ENCODE data around the gene MAP4K1. TPM values are rescaled to one million over a fixed set of nuclear protein-coding genes. Genes with fewer than 3 reads are reported as not detected.

MAP4K1 gene
- total RNA-seq, 1 donor = 0.72 TPM

- Histone ChIP-seq H3K4me1 (ENCODE audit: insufficient read depth, low read length) (peaks cover 12% of the 10 kb centered on the region), H2AFZ (ENCODE audit: low read length) (no peak overlapping the region), H3K4me3 (ENCODE audit: insufficient read depth, low read length) (no peak overlapping the region), H3K4me2 (ENCODE audit: insufficient read depth, low read length) (no peak overlapping the region), H3K79me2 (ENCODE audit: insufficient read depth, low read length) (no peaks in the 10 kb centered on the region), H3K9me3 (ENCODE audit: low read depth, low read length) (no peaks in the 10 kb centered on the region), H4K20me1 (ENCODE audit: insufficient read depth, low read length) (no peaks in the 10 kb centered on the region), H3K27ac (ENCODE audit: low read depth, low read length) (no peak overlapping the region), H3K27me3 (ENCODE audit: insufficient read depth, low read length) (peaks cover 4% of the 10 kb centered on the region), H3K36me3 (ENCODE audit: insufficient read depth, low read length) (no peaks in the 10 kb centered on the region)
- peak; percentile 64 for DNase-seq (ENCODE audit: insufficient read length, low spot score, missing footprints)
- TF ChIP-seq CTCF (IDR thresholded peaks at IDR 0.05; ENCODE audit: extremely low read depth, low read depth, low read length) = no peak
Measured at GRCh38 chr19:38547421-38547820, 70.3 kb downstream of the MAP4K1 start.

- peaks cover 4% of the 10 kb centered on the region for H3K27me3 ChIP-seq (ENCODE audit: insufficient read depth, low read length)
- no peak overlapping the region for H3K27ac ChIP-seq (ENCODE audit: low read depth, low read length)
- no peaks in the 10 kb centered on the region for H3K36me3 ChIP-seq (ENCODE audit: insufficient read depth, low read length)
- peaks cover 12% of the 10 kb centered on the region for H3K4me1 ChIP-seq (ENCODE audit: insufficient read depth, low read length)
- no peaks in the 10 kb centered on the region for H3K9me3 ChIP-seq (ENCODE audit: low read depth, low read length)
- no peak for TF ChIP-seq CTCF (IDR thresholded peaks at IDR 0.05; ENCODE audit: extremely low read depth, low read depth, low read length)
- peak overlapping the region; percentile 19 for H2AFZ ChIP-seq (ENCODE audit: low read length)
- no peak for DNase-seq (ENCODE audit: insufficient read length, low spot score, missing footprints)
- no peak overlapping the region for H3K4me2 ChIP-seq (ENCODE audit: insufficient read depth, low read length)
- no peak overlapping the region for H3K4me3 ChIP-seq (ENCODE audit: insufficient read depth, low read length)
- H3K79me2 ChIP-seq (ENCODE audit: insufficient read depth, low read length) = no peaks in the 10 kb centered on the region
- H4K20me1 ChIP-seq (ENCODE audit: insufficient read depth, low read length) = no peaks in the 10 kb centered on the region
Measured at GRCh38 chr19:38545596-38545995, 72.2 kb downstream of the MAP4K1 start.

GRCh38 chr19:38544569-38545315, 73.0 kb downstream of the MAP4K1 start:
- Histone ChIP-seq H3K9me3 (ENCODE audit: low read depth, low read length) (no peaks in the 10 kb centered on the region), H3K4me2 (ENCODE audit: insufficient read depth, low read length) (peak overlapping the region; percentile 62), H3K27me3 (ENCODE audit: insufficient read depth, low read length) (peaks cover 4% of the 10 kb centered on the region), H4K20me1 (ENCODE audit: insufficient read depth, low read length) (no peaks in the 10 kb centered on the region), H3K27ac (ENCODE audit: low read depth, low read length) (peak overlapping the region; percentile 56), H3K4me3 (ENCODE audit: insufficient read depth, low read length) (peak overlapping the region; percentile 50), H2AFZ (ENCODE audit: low read length) (peak overlapping the region; percentile 72), H3K4me1 (ENCODE audit: insufficient read depth, low read length) (peaks cover 12% of the 10 kb centered on the region), H3K36me3 (ENCODE audit: insufficient read depth, low read length) (no peaks in the 10 kb centered on the region), H3K79me2 (ENCODE audit: insufficient read depth, low read length) (no peaks in the 10 kb centered on the region)
- no peak for DNase-seq (ENCODE audit: insufficient read length, low spot score, missing footprints)
- TF ChIP-seq CTCF (IDR thresholded peaks at IDR 0.05; ENCODE audit: extremely low read depth, low read depth, low read length) = peak; percentile 1

- Histone ChIP-seq H3K4me1 (ENCODE audit: insufficient read depth, low read length) (peaks cover 12% of the 10 kb centered on the region), H3K27me3 (ENCODE audit: insufficient read depth, low read length) (peaks cover 3% of the 10 kb centered on the region), H3K4me2 (ENCODE audit: insufficient read depth, low read length) (peak overlapping the region; percentile 62), H4K20me1 (ENCODE audit: insufficient read depth, low read length) (no peaks in the 10 kb centered on the region), H3K9me3 (ENCODE audit: low read depth, low read length) (no peaks in the 10 kb centered on the region), H3K27ac (ENCODE audit: low read depth, low read length) (peak overlapping the region; percentile 56), H3K79me2 (ENCODE audit: insufficient read depth, low read length) (no peaks in the 10 kb centered on the region), H3K36me3 (ENCODE audit: insufficient read depth, low read length) (no peaks in the 10 kb centered on the region), H3K4me3 (ENCODE audit: insufficient read depth, low read length) (peak overlapping the region; percentile 50), H2AFZ (ENCODE audit: low read length) (peak overlapping the region; percentile 72)
- peak; percentile 61 for TF ChIP-seq CTCF (IDR thresholded peaks at IDR 0.05; ENCODE audit: extremely low read depth, low read depth, low read length)
- peak; percentile 96 for DNase-seq (ENCODE audit: insufficient read length, low spot score, missing footprints)
Measured at GRCh38 chr19:38543807-38544568, 73.8 kb downstream of the MAP4K1 start.

All from osteoblast (primary cell).